Measurements from ENCODE around the gene GPHA2.
"Not testable (repeated sequence)": the region's sequence is repeated elsewhere in the genome, so short reads cannot be mapped to it uniquely, and the experiment has no call there.

Gene GPHA2, protein sequence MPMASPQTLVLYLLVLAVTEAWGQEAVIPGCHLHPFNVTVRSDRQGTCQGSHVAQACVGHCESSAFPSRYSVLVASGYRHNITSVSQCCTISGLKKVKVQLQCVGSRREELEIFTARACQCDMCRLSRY

DNA sequence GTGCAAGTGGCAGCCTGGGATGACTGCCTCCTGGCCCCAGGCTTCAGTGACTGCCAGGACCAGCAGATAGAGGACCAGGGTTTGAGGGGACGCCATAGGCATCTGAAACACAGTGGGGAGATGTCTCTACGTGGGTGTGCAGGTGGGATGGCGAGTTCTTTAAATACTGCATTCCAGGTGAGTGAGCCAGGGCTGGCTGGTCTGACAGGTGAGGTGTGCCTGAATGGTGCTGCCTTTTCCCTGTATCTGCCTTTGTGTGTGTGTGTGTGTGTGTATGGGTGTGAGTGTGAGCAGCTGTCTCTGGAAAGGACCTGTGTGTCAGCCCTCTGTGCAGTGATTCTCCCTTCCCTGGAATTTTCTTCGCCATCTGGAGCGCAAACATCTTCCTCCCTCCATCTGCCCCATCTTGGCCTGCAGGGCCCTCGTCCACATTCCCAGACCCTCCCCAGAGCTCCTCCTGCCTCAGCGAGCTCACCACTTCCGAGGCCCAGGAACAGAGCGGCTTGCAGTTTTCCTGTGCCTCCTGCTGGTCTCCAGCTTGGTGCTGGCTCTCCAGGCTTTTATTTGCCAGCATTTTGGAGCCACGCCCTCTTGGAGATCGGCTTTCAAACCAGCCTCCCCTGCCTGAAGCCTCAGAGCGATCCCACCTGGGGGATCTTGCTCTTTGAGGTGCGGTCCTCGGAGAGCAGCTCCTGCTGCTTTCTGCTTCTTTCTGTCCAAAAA, at the start of gene GPHA2:
Gene GPHA2, minus strand, starts transcription at position 535 of the 723 bp plus-strand sequence. Its CDS starts 433 bp downstream, at position 102.
- DNase-seq (ENCODE audit: low spot score) = no peak

DNA sequence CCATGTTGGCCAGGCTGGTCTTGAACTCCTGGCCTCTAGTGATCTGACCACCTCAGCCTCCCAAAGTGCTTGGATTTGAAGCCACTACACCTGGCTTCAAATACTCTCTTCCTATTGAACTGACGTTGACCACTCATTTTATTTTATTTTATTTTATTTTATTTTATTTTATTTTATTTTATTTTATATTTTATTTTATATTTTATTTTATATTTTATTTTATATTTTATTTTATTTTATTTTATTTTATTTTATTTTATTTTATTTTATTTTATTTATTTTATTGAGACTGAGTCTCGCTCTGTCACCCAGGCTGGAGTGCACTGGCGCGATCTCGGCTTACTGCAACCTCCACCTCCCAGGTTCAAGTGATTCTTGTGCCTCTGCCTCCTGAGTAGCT, 47.6 kb upstream of the GPHA2 start:
- DNase-seq (ENCODE audit: low spot score) = not testable (repeated sequence)

DNA sequence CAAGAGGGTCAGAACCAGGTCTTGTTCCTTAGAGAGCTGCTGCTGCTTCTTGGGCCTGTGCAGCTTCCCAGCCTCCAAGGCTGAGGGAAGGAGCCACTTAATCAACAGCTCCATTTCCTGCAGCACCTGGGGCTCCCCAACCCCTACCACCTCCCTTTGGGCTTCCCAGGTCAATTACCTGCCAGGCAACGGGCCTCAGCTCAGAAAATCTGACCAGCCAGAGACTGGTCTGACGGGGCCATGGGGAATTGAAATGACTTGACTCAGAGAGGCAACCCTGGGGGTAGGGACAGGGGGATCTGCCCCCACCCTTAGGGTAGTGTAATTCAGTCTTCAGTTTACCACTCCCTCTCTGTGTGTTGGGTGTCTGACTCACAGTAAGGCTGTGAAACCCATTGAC, 41.0 kb upstream of the GPHA2 start:
- DNase-seq (ENCODE audit: low spot score) = no peak

DNA sequence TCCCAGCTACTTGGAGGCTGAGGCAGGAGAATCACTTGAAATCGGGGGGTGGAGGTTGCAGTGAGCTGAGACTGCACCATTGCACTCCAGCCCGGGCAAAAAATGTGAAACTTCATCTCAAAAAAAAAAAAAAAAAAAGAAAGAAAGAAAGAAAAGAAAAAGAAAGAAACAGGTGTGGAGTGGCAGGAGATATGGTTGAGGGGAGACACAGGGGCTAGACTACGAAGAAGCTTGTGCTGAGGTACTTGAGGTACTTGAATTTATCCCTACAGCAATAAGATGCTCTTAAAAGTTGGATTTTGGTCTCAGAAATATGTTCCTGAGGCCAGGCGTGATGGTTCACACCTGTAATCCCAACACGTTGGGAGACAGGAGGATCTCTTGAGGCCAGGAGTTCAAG, 38.4 kb upstream of the GPHA2 start:
- no peak for DNase-seq (ENCODE audit: low spot score)

DNA sequence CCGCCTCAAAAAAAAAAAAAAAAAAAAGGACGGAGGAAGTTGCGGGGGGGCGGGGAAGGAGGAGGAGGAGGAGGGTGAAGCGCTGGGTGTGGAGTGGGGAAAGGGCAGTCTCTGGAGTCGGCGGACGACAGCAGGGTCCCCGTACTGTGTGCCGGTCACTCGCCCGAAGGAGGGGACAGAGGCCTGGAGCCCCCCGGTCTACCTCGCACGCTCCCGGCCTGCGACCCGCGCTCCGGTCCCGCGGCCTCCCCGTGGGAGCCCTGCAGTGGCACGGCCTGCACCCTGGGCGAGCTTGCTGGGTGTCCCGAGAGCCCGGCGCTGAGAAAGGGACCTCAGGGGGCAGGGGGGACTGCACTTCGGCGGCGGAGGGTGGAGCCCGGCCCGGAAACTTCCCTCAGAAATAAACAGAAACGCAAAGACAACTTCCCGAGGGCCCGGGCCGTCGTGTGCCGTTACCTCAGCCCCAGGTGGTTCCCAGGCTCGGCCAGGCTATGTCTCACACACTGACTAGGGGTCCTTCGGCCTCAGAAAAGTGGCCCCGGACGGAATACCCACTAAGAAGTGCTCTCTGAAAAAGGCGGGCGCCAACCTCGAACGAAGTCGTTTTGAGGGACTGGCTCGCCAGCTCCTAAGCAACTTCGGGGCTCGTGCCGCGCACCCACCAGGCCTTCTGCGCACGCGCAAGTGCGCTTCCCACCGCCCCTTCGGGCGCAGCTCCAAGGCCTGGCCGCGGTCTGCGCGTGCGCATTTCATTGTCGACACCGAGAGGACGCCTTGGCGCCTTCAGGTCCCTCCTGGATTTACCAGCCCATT, 35.9 kb upstream of the GPHA2 start, which contains the start of gene MAJIN:
Gene MAJIN, minus strand, starts transcription at position 688 of the 813 bp plus-strand sequence. CDS start 12,703 bp downstream, outside the sequence.
- DNase-seq (ENCODE audit: low spot score) = no peak

DNA sequence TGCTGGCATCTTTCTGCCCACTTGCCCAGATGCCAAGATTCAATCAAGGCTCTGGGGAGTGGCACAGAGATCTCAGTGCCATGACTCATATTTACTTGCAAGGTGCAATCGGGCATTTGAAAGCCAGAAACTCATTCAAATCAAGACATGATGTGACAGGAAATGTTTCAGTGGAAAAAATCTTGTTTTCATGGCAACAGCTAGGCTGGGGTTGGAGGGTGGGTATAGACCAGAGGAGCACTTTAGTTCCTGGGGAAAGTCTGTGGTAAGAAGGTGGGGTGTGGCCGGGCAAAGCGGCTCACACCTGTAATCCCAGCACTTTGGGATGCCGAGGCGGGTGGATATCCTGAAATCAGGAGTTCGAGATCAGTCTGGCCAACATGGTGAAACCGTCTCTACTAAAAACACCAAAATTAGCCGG, 35.0 kb upstream of the GPHA2 start:
- DNase-seq (ENCODE audit: low spot score) = no peak

DNA sequence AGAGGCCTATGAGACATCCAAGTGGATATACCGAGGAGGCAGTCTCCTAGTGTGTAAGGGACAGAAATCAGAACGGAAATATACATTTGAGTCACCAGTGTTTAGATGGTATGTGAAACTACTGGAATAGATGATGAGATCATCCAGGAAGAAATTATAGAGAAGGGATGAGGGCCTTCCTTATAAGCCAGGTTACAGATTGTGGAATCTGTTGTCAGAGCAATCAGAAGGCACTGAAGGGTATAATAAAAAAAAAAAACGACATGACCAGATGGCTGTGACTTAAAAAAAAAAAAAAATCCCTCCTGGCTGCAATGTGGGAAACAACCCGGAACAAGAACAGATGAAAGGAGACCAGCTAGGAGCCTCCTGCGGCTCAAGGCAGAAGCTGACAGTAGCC, 33.5 kb upstream of the GPHA2 start:
- no peak for DNase-seq (ENCODE audit: low spot score)

DNA sequence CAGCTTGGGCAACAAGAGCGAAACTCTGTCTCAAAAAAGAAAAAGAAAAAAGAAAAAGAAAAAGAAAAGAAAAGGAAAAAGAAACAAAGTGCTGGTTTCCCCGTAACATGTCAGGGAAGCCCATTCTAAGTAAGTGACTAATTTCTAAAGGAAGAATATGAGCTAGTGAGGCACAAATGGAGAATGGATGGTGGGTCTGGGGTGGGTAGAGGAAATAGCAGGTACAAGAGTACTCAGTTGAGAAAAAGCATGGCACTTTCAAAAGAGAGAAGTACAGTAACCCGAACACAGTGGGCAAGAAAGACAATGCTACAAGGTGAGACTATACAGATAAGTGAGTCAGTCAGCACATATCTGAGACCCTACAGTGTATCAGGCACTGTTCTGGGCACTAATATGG, 31.7 kb upstream of the GPHA2 start:
- DNase-seq (ENCODE audit: low spot score) = no peak

DNA sequence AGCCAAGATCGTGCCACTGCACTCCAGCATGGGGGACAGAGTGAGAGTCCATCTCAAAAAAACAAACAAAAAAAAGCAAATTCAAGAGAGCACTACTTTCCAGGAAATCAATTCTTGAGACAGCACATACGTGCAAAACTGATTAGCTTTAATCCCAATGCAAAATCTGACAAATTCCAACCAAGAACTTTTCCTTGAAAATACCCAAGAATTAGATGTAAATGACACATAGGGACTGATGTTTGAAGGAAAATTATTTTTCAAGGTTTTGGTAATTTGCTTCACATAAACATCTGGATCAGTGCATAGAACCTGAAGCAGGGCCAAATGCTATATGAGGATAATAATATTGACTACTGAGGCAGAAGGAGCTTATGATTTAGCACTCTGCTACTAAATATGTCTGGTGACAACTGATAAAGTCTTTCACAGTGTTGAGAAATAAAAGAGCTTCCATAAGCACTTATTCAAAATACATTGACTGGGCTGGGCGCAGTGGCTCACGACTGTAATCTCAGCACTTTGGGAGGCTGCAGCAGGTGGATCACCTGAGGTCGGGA, 27.5 kb upstream of the GPHA2 start:
- no peak for DNase-seq (ENCODE audit: low spot score)

DNA sequence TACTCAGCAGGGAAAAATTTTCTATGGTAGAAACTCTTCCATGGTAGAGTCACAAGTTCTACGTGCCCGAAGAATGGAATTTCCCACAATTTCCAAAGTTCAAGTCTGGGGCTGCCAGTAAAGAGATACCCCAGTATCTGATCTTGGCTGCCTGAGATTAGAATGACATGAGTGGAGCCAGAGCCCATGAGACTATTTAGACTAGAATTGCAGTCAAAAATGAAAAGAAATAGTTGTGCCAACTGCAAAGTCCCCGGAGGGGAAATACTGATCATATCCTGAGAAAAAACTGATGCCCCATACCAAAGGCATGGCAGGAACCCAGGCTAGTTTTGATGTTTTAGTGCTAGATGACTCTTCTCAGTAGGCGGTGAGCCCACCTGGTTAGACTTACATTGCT, 25.0 kb upstream of the GPHA2 start:
- no peak for DNase-seq (ENCODE audit: low spot score)

DNA sequence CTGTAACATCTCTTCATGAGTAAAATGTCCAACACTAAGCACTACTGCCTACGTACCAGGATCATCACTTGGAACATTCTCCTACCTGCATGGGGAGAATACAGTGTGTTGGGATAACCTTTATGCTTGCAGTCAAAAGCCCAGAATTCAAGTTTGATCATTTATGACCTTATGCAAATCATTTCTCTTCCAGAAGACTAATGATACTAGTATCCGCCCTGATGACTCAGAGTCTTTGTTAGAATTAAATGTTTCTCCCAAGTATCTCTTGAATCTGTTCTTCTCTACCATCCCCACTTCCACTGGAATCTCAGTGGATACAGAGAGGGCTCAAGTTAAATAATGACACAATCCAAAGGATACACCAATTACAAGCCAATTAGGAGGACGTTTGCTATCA, 23.8 kb upstream of the GPHA2 start:
- DNase-seq (ENCODE audit: low spot score) = no peak

DNA sequence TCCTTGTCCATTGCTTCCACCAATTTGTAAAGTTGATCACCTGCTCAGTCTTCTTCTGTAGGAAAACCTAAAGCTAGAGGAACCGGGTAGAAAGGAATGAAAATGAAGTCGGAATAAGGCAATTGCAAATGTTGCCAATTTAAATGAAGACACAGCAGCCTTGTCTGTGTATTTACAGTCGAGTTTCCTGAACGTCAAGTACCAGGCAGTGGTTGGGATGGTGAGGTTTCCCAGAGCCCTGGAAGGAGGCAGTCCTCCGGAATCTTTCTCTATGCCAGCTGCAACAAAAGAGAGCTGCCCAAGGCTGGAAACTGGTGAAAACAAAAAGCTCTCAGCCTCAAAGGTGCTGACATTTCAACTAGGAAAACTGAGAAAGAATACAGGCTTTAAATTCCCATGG, 18.5 kb upstream of the GPHA2 start:
- no peak for DNase-seq (ENCODE audit: low spot score)

DNA sequence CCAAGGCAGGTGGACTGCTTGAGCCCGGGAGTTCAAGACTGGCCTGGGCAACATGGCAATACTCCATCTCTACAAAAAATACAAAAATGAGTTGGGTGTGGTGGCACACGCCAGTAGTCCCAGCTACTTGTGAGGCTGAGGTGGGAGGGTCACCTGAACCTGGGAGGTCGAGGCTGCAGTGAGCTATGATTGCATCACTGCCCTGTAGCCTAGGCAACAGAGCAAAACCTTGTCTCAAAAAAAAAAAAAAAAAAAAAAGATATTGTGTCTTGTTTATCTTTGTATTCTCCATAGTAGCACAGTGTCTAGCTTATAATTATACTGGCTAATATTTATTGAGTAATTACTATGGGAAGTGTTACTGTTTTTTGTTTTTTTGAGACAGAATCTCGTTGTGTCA, 15.8 kb upstream of the GPHA2 start:
- DNase-seq (ENCODE audit: low spot score) = no peak

DNA sequence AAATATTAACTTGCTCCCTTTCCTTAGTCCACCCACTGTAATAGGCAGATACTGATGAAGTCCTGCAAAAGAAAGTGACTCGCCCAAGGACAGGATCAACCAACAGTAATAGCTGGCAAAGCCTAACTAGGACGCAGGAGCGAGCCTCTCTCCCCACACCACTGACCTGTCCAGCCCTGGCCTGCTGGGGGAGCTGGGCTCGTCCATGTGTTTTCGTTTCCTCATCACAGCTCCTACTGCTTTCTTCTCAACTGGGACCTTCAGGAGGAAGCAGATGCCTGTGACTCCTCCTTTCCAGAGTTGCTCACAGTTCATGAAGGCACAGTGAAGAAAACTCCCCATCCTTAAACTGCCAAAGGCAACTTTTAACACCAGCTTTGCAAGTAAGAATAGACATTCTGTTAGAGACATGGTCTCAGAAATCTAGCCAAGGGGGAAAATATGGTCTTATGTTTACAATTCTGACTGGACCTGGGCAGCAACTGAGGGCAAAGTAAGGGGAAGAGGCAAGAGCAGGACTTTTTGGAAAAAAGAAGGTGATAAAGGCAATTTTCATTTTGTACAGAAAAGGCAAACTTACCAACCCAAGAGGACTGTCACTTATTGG, 11.6 kb upstream of the GPHA2 start:
- no peak for DNase-seq (ENCODE audit: low spot score)

DNA sequence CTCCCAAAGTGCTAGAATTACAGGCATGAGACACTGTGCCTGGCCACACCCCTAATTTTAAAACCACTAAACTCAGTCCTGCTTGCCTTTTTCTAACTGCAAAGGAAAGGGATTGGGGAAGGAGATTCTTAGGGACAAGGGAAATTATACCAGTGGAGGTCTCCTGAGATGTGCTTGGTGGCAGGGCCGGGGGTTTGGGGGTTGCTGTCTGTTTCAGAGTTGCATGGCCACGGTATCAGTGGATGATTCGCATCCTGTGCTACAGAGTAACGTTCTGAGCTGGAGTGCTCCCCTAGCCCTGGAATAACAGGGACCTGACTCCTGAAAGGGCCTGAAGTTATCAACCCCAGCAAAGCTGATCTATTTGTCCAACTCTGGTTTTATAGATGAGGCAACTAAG, 846 bp upstream of the GPHA2 start:
- no peak for DNase-seq (ENCODE audit: low spot score)

DNA sequence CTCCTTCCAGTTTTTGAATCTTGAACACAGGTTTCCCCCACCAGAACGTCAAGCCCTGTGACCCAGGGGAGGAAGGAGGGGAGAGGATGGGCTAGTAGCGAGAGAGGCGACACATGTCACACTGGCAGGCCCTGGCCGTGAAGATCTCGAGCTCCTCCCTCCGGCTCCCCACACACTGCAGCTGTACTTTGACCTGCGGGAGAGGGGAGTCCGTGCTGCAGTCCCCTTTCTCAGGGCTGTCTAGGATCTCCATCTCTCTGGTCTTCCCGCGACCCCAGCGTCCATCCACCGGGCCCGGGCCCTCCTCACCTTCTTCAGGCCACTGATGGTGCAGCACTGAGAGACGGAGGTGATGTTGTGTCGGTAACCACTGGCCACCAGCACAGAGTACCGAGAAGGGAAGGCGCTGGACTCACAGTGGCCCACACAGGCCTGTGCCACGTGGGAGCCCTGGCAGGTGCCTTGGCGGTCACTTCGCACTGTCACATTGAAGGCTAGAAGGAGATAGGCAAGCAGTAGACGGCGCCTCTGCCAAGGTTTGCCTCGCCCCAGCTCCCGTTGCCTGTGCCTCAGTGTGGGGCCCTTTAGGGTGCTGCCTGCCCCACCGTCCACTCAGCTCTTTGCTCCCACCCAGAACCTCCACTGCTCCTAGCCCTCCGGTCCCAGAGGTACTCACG, 873 bp downstream of the GPHA2 start:
- no peak for DNase-seq (ENCODE audit: low spot score)

DNA sequence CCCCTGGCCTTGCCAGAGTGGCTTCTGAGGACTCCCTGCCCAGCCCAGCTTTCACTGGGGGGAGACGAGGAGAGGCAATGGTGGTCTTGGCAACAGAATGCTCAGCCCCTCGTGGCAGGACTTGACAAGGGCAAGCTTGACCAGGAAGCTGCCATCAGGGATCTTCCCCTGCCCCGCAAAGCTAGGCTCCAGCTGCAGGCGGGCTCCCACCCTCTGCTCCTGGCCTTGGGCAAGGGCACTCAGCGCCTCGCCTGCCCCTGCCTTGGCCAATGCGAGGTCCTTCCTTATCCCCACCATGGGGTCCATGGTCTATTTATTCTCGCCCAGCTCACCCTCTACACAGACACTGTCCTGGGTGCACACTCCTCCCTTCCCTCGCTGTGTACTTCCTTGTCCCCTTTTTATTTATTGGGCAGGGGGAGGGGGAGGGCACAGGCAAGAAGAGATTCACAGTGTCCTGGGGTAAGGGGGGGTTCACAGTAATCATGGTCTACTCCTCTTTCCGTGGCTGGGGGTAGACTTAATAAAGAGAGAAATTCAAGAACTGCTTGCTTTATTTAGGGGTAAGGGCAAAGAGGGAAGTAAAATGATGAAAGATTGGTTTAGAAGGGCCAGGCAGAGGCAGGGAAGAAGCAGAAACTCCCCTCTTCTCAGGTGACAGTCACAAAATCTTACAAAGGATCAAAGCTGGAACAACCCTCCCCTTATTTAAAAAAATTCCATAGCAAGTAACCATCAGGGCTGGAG, 1.6 kb downstream of the GPHA2 start:
- no peak for DNase-seq (ENCODE audit: low spot score)

DNA sequence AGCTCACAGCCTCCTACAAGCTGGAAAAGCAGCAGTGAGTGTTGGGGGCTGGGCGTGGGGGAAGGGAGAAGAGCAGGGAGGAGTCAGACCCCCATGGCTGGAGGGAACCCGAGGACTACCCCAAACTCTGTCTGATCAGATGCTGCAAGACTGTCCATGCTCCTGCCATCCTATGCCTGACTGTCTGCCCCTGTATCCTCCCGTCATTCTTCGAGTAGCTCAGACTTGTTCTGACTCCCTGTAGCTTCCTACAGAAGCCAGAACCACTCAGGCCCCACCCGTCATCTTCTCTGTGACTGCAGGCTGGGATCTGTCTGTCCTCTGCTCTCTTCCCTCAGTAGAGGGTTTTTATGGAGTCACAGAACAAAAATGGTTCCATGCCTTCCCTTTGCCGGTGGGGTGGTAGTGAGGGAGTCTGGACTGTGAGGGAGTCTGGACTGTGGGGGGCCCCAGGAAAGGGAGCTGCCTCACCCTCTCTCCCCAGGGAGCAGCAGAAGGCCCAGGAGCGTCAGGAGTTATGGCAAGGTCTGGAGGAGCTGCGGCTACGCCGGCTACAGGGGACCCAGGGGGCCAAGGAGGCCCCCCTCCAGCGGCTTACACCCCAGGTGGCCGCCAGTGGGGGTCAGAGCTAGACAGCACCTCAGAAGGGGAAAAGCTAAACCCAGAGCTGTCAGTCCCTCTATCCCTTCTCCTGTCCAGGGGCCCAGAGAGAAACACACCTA, 2.3 kb downstream of the GPHA2 start:
- no peak for DNase-seq (ENCODE audit: low spot score)

DNA sequence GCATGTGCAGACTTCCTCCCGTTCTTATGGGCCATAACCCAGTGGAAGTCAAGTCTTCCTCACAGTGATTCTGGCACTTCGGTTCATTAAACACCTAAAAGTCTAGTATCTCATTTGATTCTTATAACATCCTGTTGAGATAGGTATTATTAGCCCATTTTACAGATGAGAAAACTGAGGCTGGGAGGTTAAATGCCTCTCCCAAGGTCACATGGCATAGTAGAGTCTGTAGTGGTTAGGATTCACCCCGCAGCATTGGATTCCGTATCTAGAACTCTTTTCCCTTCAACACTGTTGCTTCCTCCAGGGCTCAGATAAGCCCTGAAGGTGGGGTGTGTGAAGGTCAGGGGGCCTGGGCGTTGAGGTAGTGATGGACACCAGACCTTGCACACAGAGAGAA, 3.4 kb downstream of the GPHA2 start:
- DNase-seq (ENCODE audit: low spot score) = no peak

DNA sequence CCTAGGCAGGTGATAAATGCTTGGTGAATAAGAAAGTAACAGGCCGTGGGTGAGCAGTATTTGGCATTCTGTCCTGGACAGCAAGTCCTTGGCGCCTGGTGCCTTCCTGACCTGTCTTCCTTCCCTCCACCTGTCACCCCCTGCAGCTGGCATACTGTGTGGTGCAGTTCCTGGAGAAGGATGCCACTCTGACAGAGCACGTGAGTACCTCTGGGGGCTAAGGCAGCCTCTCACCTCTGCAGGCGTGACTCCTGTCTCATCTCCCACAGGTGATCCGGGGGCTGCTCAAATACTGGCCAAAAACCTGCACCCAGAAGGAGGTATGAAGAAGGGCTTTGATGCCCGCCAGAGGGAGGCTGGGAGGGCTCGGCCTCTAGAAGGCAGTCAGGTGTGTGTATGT, 4.4 kb downstream of the GPHA2 start:
- no peak for DNase-seq (ENCODE audit: low spot score)

Measured in HuH-7.5 (cell line).